Measurements from ENCODE around the gene CST8.
"Not testable (repeated sequence)": the region's sequence is repeated elsewhere in the genome, so short reads cannot be mapped to it uniquely, and the experiment has no call there.

CST8 gene

GRCh38 chr20:23490817-23491216, at the start of gene CST8:
TSS of gene CST8 (plus strand) at chr20:23491117. CDS start at chr20:23491668, 551 bp downstream.
- no peak for DNase-seq

- no peak for DNase-seq
These were observed 49.0 kb upstream of the CST8 start for GRCh38 chr20:23441850-23442313.

- no peak for DNase-seq
These were observed 48.5 kb upstream of the CST8 start for GRCh38 chr20:23442436-23442835.

GRCh38 chr20:23444859-23445258, 46.1 kb upstream of the CST8 start:
- DNase-seq: no peak

- DNase-seq: no peak
These were observed 45.2 kb upstream of the CST8 start for GRCh38 chr20:23445596-23446217.

- no peak for DNase-seq
These were observed 44.4 kb upstream of the CST8 start for GRCh38 chr20:23446505-23446904.

- no peak for DNase-seq
These were observed 42.8 kb upstream of the CST8 start for GRCh38 chr20:23448167-23448566.

- DNase-seq: no peak
These were observed 41.5 kb upstream of the CST8 start for GRCh38 chr20:23449421-23449820.

- DNase-seq: no peak
These were observed 40.0 kb upstream of the CST8 start for GRCh38 chr20:23450877-23451276.

GRCh38 chr20:23451956-23452487, 38.9 kb upstream of the CST8 start:
- no peak for DNase-seq

GRCh38 chr20:23452776-23453175, 38.1 kb upstream of the CST8 start, which contains the start of gene CST11:
TSS of gene CST11 (minus strand) at chr20:23452876. CDS start at chr20:23452811, 65 bp downstream.
- DNase-seq: no peak

GRCh38 chr20:23453549-23454543, 37.1 kb upstream of the CST8 start:
- no peak for DNase-seq

GRCh38 chr20:23454816-23455215, 36.1 kb upstream of the CST8 start:
- no peak for DNase-seq

GRCh38 chr20:23455639-23456038, 35.3 kb upstream of the CST8 start:
- DNase-seq: no peak

- DNase-seq: no peak
These were observed 34.5 kb upstream of the CST8 start for GRCh38 chr20:23456409-23456808.

- DNase-seq: no peak
These were observed 34.0 kb upstream of the CST8 start for GRCh38 chr20:23456873-23457272.

GRCh38 chr20:23459461-23460150, 31.3 kb upstream of the CST8 start:
- DNase-seq: no peak

- no peak for DNase-seq
These were observed 29.7 kb upstream of the CST8 start for GRCh38 chr20:23461180-23461579.

GRCh38 chr20:23466961-23467360, 24.0 kb upstream of the CST8 start:
- not testable (repeated sequence) for DNase-seq

- DNase-seq: not testable (repeated sequence)
These were observed 18.6 kb upstream of the CST8 start for GRCh38 chr20:23472306-23472705.

GRCh38 chr20:23473293-23473692, 17.6 kb upstream of the CST8 start:
- not testable (repeated sequence) for DNase-seq

- no peak for DNase-seq
These were observed 15.5 kb upstream of the CST8 start for GRCh38 chr20:23475395-23475794.

All from activated CD4-positive, alpha-beta T cell treated with anti-CD3 and anti-CD28 coated beads for 1 hour (primary cell).